ENCODE results near the gene SPRYD4. TPM values are rescaled to one million over a fixed set of nuclear protein-coding genes. Genes with fewer than 3 reads are reported as not detected.

SPRYD4 gene
- total RNA-seq, 2 donors from 2014 or later, result 2.6 to 5.1 TPM

GRCh38 chr12:56520506-56520905, 52.1 kb downstream of the SPRYD4 start:
- no peaks in the 10 kb centered on the region for H3K9me3 ChIP-seq
- no peaks in the 10 kb centered on the region for H3K4me1 ChIP-seq (replicated peaks)
- no peak for DNase-seq (ENCODE audit: low spot score)
- no peak overlapping the region for H3K4me3 ChIP-seq
- peak overlapping the region; percentile 91 to 92 for H3K27ac ChIP-seq
- WGBS, result 28% methylated on average over 1 of the region's 1 CpG
- intact Hi-C loops (cut with DNase I), result loop anchor here (5.0 kb wide), 1 partner anchor 117 kb away; no protein-coding TSS in a partner anchor
- TF ChIP-seq POLR2AphosphoS5 (IDR thresholded peaks at IDR 0.05) (no peak), CTCF (IDR thresholded peaks at IDR 0.05) (no peak), POLR2A (IDR thresholded peaks at IDR 0.05) (no peak)
- no peaks in the 10 kb centered on the region for H3K36me3 ChIP-seq
- H3K27me3 ChIP-seq (replicated peaks; ENCODE audit: insufficient read depth), result no peaks in the 10 kb centered on the region

- no peak for DNase-seq (ENCODE audit: low spot score)
- intact Hi-C loops (cut with DNase I), result loop anchor here (5.0 kb wide), 1 partner anchor 116 kb away; no protein-coding TSS in a partner anchor
- H3K4me3 ChIP-seq, result peak overlapping the region; percentile 43 to 46
- 59% methylated on average over 8 of the region's 8 CpGs for WGBS
- no peaks in the 10 kb centered on the region for H3K9me3 ChIP-seq
- H3K4me1 ChIP-seq (replicated peaks), result peaks cover 3% of the 10 kb centered on the region
- TF ChIP-seq POLR2AphosphoS5 (IDR thresholded peaks at IDR 0.05) (no peak), POLR2A (IDR thresholded peaks at IDR 0.05) (no peak), CTCF (IDR thresholded peaks at IDR 0.05) (no peak)
- H3K27me3 ChIP-seq (replicated peaks; ENCODE audit: insufficient read depth), result no peaks in the 10 kb centered on the region
- peak overlapping the region; percentile 91 to 92 for H3K27ac ChIP-seq
- no peaks in the 10 kb centered on the region for H3K36me3 ChIP-seq
Observed at GRCh38 chr12:56521209-56521589, 52.8 kb downstream of the SPRYD4 start.

GRCh38 chr12:56521590-56522371, 53.4 kb downstream of the SPRYD4 start, which contains the start of gene RBMS2:
Gene RBMS2, plus strand, starts transcription at chr12:56521820. Its CDS starts 204 bp downstream, at chr12:56522024.
- Histone ChIP-seq H3K36me3 (no peaks in the 10 kb centered on the region), H3K4me1 (replicated peaks) (peaks cover 4% of the 10 kb centered on the region), H3K27ac (peak within 1 kb of the TSS; percentile 91 to 92), H3K9me3 (no peaks in the 10 kb centered on the region), H3K4me3 (peak within 1 kb of the TSS; percentile 43 to 46), H3K27me3 (replicated peaks; ENCODE audit: insufficient read depth) (no peaks in the 10 kb centered on the region)
- TF ChIP-seq POLR2AphosphoS5 (IDR thresholded peaks at IDR 0.05) (peak; percentile 88), POLR2A (IDR thresholded peaks at IDR 0.05) (no peak)
- 0% methylated on average over 15 of the region's 15 CpGs for WGBS
- intact Hi-C loops (cut with DNase I), result loop anchor here (5.0 kb wide), 1 partner anchor 116 kb away; no protein-coding TSS in a partner anchor
- DNase-seq (ENCODE audit: low spot score), result peak; percentile 86

GRCh38 chr12:56522411-56523193, 54.2 kb downstream of the SPRYD4 start:
- no peaks in the 10 kb centered on the region for H3K36me3 ChIP-seq
- H3K4me3 ChIP-seq, result peak overlapping the region; percentile 43 to 46
- H3K4me1 ChIP-seq (replicated peaks), result peaks cover 7% of the 10 kb centered on the region
- no peaks in the 10 kb centered on the region for H3K9me3 ChIP-seq
- intact Hi-C loops (cut with DNase I), result loop anchor here (5.0 kb wide), 1 partner anchor 115 kb away; no protein-coding TSS in a partner anchor
- DNase-seq (ENCODE audit: low spot score), result no peak
- 11% methylated on average over 4 of the region's 4 CpGs for WGBS
- no peak for TF ChIP-seq CTCF (IDR thresholded peaks at IDR 0.05)
- no peak for TF ChIP-seq POLR2A (IDR thresholded peaks at IDR 0.05)
- no peak for TF ChIP-seq POLR2AphosphoS5 (IDR thresholded peaks at IDR 0.05)
- H3K27ac ChIP-seq, result peak overlapping the region; percentile 91 to 92
- H3K27me3 ChIP-seq (replicated peaks; ENCODE audit: insufficient read depth), result no peaks in the 10 kb centered on the region

- intact Hi-C loops (cut with DNase I), result no loop called here
- TF ChIP-seq CTCF (IDR thresholded peaks at IDR 0.05) (no peak), POLR2A (IDR thresholded peaks at IDR 0.05) (no peak), POLR2AphosphoS5 (IDR thresholded peaks at IDR 0.05) (no peak)
- no peak for DNase-seq (ENCODE audit: low spot score)
- H3K36me3 ChIP-seq, result no peaks in the 10 kb centered on the region
- no peaks in the 10 kb centered on the region for H3K27me3 ChIP-seq (replicated peaks; ENCODE audit: insufficient read depth)
- WGBS, result 100% methylated on average over 1 of the region's 1 CpG
- no peaks in the 10 kb centered on the region for H3K9me3 ChIP-seq
- no peak overlapping the region for H3K27ac ChIP-seq
- peaks cover 7% of the 10 kb centered on the region for H3K4me1 ChIP-seq (replicated peaks)
- no peak overlapping the region for H3K4me3 ChIP-seq
Observed at GRCh38 chr12:56528846-56529245, 60.5 kb downstream of the SPRYD4 start.

All from prostate gland (tissue), 2 donors.